SK-N-SH (cell line): ENCODE measurements around the gene ISLR. TPM values are rescaled to one million over a fixed set of nuclear protein-coding genes. Genes with fewer than 3 reads are reported as not detected.
A peak's percentile ranks its signal among the peaks of the same experiment; 100 is the strongest.

ENCODE experiments used
- CTCF ChIA-PET: fragments of 300-600, 350-600 bp; formaldehyde crosslinking; extraction: SDS; loops from one replicate; lab custom pipeline; 2021; lab: Yijun Ruan, JAX
- POLR2A ChIA-PET: fragments of 350-600 bp; sonication (Branson Sonifier 250); formaldehyde crosslinking; extraction: SDS; loops from one replicate; lab custom pipeline; 2020; ENCODE audit warnings: antibody characterized with exemption, inconsistent platforms; lab: Yijun Ruan, JAX
- DNase-seq: peaks from one replicate; pipeline ENCODE4 v3.0.0; 2012
- H2AFZ ChIP-seq: fragments of 200-600 bp; sonication (generic); 2 replicates; pipeline ENCODE4 v1.8.1; 2016; ENCODE audit warnings: antibody characterized with exemption, mild to moderate bottlenecking, low read depth
- H3F3A ChIP-seq: fragments of 200-600 bp; sonication (generic); replicated peaks from 2 replicates; pipeline ENCODE3; 2016; ENCODE audit warnings: antibody characterized with exemption, mild to moderate bottlenecking; ENCODE audit not compliant: insufficient read depth
- H3K27ac ChIP-seq, 2 experiments: fragments of 200-500 bp in 1 of 2; fragments of 200-600 bp in 1 of 2; sonication (Bioruptor generic) in 1 of 2; sonication (generic), shearing (Covaris generic) in 1 of 2; 2 replicates each; pipeline versions ENCODE4 v1.5.1 to v1.6.1; 2014 to 2016; ENCODE audit warnings: low read depth in 2 of 2, inconsistent platforms in 1 of 2, low read length in 1 of 2, mild to moderate bottlenecking in 1 of 2, mixed read lengths in 1 of 2
- H3K27me3 ChIP-seq: fragments of 200-600 bp; sonication (generic), shearing (Covaris generic); 2 replicates; pipeline ENCODE4 v1.6.1; 2016; ENCODE audit warnings: mixed run types; ENCODE audit not compliant: insufficient read depth
- H3K36me3 ChIP-seq, 2 experiments: fragments of 200-500 bp in 1 of 2; fragments of 200-600 bp in 1 of 2; sonication (Bioruptor generic) in 1 of 2; sonication (generic) in 1 of 2; replicated peaks in 1 of 2; 2 replicates each; pipeline versions ENCODE3 to v1.5.1; 2014 to 2016; ENCODE audit warnings: low read length in 1 of 2, mild to moderate bottlenecking in 1 of 2; ENCODE audit not compliant: insufficient read depth in 2 of 2, control insufficient read depth in 1 of 2
- H3K4me1 ChIP-seq, 2 experiments: fragments of 200-500 bp in 1 of 2; fragments of 200-600 bp in 1 of 2; sonication (Bioruptor generic) in 1 of 2; sonication (generic), shearing (Covaris generic) in 1 of 2; 2 replicates each; pipeline versions ENCODE4 v1.5.1 to v1.6.1; 2014 to 2016; ENCODE audit warnings: low read depth in 1 of 2, low read length in 1 of 2, mixed run types in 1 of 2; ENCODE audit not compliant: insufficient read depth in 2 of 2, control insufficient read depth in 1 of 2
- H3K4me2 ChIP-seq: fragments of 200-600 bp; sonication (generic), shearing (Covaris generic); 2 replicates; pipeline ENCODE4 v1.6.1; 2017; ENCODE audit warnings: mixed run types
- H3K4me3 ChIP-seq, 2 experiments: fragments of 200-500 bp in 1 of 2; fragments of 200-600 bp in 1 of 2; sonication (Bioruptor generic) in 1 of 2; sonication (generic), shearing (Covaris generic) in 1 of 2; 2 replicates each; pipeline versions ENCODE4 v1.5.1 to v1.8.1; 2014 to 2016; ENCODE audit warnings: low read depth in 2 of 2, inconsistent platforms in 1 of 2, low read length in 1 of 2, mild to moderate bottlenecking in 1 of 2, mixed read lengths in 1 of 2, moderate library complexity in 1 of 2
- H3K79me2 ChIP-seq: fragments of 200-600 bp; sonication (generic); 2 replicates; pipeline ENCODE4 v1.8.1; 2017; ENCODE audit warnings: mild to moderate bottlenecking; ENCODE audit not compliant: insufficient read depth
- H3K9ac ChIP-seq: fragments of 200-600 bp; sonication (generic); 2 replicates; pipeline ENCODE4 v1.6.1; 2017; ENCODE audit warnings: mixed run types
- H3K9me2 ChIP-seq: fragments of 200-600 bp; sonication (generic); 2 replicates; pipeline ENCODE4 v1.6.1; 2017; ENCODE audit warnings: mixed run types
- H3K9me3 ChIP-seq: fragments of 200-600 bp; sonication (generic); 2 replicates; pipeline ENCODE4 v1.6.1; 2017; ENCODE audit warnings: mixed run types, mild to moderate bottlenecking, moderate library complexity
- H4K20me1 ChIP-seq: fragments of 200-600 bp; sonication (generic); 2 replicates; pipeline ENCODE4 v1.6.1; 2017; ENCODE audit warnings: mild to moderate bottlenecking, mixed run types; ENCODE audit not compliant: insufficient read depth
- CHD2 ChIP-seq: fragments of 150-350 bp; IDR thresholded peaks from 2 replicates; pipeline ENCODE4 v1.6.1; 2018; ENCODE audit warnings: low read length; ENCODE audit not compliant: partially characterized antibody
- EP300 ChIP-seq, 2 experiments: IDR thresholded peaks; 2 replicates each; pipeline versions ENCODE4 v1.4.0 to v1.6.1; 2012; ENCODE audit warnings: borderline replicate concordance in 1 of 2, low read depth in 1 of 2, low read length in 1 of 2
- EZH2phosphoT487 ChIP-seq: fragments of 200-600 bp; sonication (generic); IDR thresholded peaks from 2 replicates; pipeline ENCODE4 v1.6.1; 2017; ENCODE audit warnings: low read depth, mixed run types, mild to moderate bottlenecking, antibody characterized with exemption, moderate library complexity, borderline replicate concordance
- FOSL2 ChIP-seq: IDR thresholded peaks from 2 replicates; pipeline ENCODE4 v1.4.0; 2012; ENCODE audit warnings: low read depth, mild to moderate bottlenecking, moderate library complexity, borderline replicate concordance
- GATA2 ChIP-seq: sonication (generic); formaldehyde crosslinking; IDR thresholded peaks from 2 replicates; pipeline ENCODE4 v1.5.0; 2020; ENCODE audit warnings: mild to moderate bottlenecking, missing genetic modification reagents
- JUND ChIP-seq: IDR thresholded peaks from 2 replicates; pipeline ENCODE4 v1.4.0; 2012
- NFIC ChIP-seq: IDR thresholded peaks from 2 replicates; pipeline ENCODE4 v1.4.0; 2012; ENCODE audit warnings: borderline replicate concordance
- POLR2AphosphoS5 ChIP-seq: IDR thresholded peaks from 2 replicates; pipeline ENCODE4 v1.6.1; 2012; ENCODE audit warnings: low read depth, low read length
- RXRA ChIP-seq: IDR thresholded peaks from 2 replicates; pipeline ENCODE4 v1.4.0; 2012; ENCODE audit warnings: low read depth, mild to moderate bottlenecking, borderline replicate concordance
- SIN3A ChIP-seq: IDR thresholded peaks from 2 replicates; pipeline ENCODE4 v1.6.1; 2012; ENCODE audit warnings: low read depth, mild to moderate bottlenecking, low read length, moderate library complexity, borderline replicate concordance
- TCF12 ChIP-seq: IDR thresholded peaks from 2 replicates; pipeline ENCODE4 v1.4.0; 2012
- YY1 ChIP-seq: IDR thresholded peaks from 2 replicates; pipeline ENCODE4 v1.4.0; 2012; ENCODE audit warnings: low read depth, mild to moderate bottlenecking
- WGBS: methylation state at CpG from one replicate; pipeline ENCODE4 v1.1.6; 2017; ENCODE audit warnings: low lambda C conversion rate; 5-methylcytosine and 5-hydroxymethylcytosine counted together
- polyA plus RNA-seq, 3 experiments: library from polyadenylated mRNA; depleted of rRNA; stranded (reverse); fragments of >200 nt; gene quantifications; 2 replicates each; pipeline ENCODE4 v1.2.3, GENCODE V29; 2012
- TF ChIP-seq, protein P1 (sequence below): IDR thresholded peaks from 2 replicates; pipeline ENCODE4; 2012
- TF ChIP-seq, protein P2 (sequence below): IDR thresholded peaks from 2 replicates; pipeline ENCODE4 v1.6.1; 2012; ENCODE audit warnings: mild to moderate bottlenecking, low read depth, low read length, moderate library complexity

ISLR gene
- polyA plus RNA-seq, 1 of the 3 experiments (the other 2 are of a cell fraction): 7.3 TPM

DNA sequence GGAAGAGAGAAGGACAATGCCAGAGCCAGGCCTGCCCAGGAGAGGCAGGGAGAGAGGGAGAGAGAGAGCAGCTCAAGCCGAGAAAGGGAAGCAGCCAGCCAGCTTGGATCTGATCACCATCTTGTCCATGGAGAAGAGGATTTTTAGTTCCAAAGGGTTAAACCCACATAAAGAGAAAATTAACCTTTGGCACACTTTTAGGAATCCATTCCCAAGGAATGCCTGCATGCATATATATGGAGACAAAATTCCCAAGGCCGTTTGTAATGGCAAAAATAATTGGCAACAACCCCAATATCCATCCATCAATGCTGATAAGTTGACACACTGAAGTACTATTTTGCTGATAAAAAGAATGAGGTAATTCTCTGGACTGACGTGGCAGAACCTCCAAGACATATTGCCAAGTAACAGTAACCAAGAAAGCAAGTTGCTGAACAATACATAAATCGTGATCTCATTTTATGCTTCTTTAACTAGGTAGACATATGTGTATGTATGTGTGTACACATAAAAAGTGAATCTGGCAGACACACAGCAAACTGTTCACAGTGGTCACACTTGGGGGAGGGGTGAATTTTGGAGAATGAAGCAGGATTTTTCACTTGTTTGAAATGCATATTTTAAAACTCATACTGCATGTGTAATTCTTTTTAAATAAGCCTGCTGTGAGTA, 36.6 kb downstream of the ISLR start:
- 26% methylated on average over 4 of the region's 4 CpGs for WGBS
- CTCF ChIA-PET: interaction anchor here (0.7 to 1.2 kb wide), 5 partner anchors 10 to 166 kb away, joined by 3 to 6 read pairs (median 3); no protein-coding TSS in a partner anchor
- Histone ChIP-seq H3K79me2 (no peaks in the 10 kb centered on the region), H3K9me3 (no peaks in the 10 kb centered on the region), H3K9me2 (no peaks in the 10 kb centered on the region), H3K27ac (peak overlapping the region; percentile 61 to 82), H3K27me3 (no peaks in the 10 kb centered on the region), H3K4me2 (peak overlapping the region; percentile 17), H3K36me3 (no peaks in the 10 kb centered on the region), H3K9ac (peak overlapping the region; percentile 55), H3K4me3 (no peak overlapping the region), H2AFZ (no peak overlapping the region), H3K4me1 (peaks cover 25 to 53% of the 10 kb centered on the region in 2 experiments)
- DNase-seq: no peak
- POLR2A ChIA-PET: interaction anchor here (1.2 kb wide), 1 partner anchor 12 kb away, joined by 6 read pairs; no protein-coding TSS in a partner anchor
- TF ChIP-seq NFIC: peak; percentile 91
- no peak for TF ChIP-seq CHD2
- TF ChIP-seq RXRA: no peak
- peak in 1 of 2 experiments; percentile 38; a peak in 1 of 4 replicates for TF ChIP-seq EP300 (IDR thresholded peaks at IDR 0.05; ENCODE audit: borderline replicate concordance in 1 of 2, low read depth in 1 of 2, low read length in 1 of 2)
- no peak for TF ChIP-seq GATA2 (CRISPR knock-in tag)
- TF ChIP-seq TCF12: peak; percentile 74
- no peak for TF ChIP-seq SIN3A
- TF ChIP-seq FOSL2: peak; percentile 54; the same call in 1 of the 2 replicates
- TF ChIP-seq, protein P1, sequence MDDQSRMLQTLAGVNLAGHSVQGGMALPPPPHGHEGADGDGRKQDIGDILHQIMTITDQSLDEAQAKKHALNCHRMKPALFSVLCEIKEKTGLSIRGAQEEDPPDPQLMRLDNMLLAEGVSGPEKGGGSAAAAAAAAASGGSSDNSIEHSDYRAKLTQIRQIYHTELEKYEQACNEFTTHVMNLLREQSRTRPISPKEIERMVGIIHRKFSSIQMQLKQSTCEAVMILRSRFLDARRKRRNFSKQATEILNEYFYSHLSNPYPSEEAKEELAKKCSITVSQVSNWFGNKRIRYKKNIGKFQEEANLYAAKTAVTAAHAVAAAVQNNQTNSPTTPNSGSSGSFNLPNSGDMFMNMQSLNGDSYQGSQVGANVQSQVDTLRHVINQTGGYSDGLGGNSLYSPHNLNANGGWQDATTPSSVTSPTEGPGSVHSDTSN: peak; percentile 94
- TF ChIP-seq POLR2AphosphoS5: no peak
- peak; percentile 80 for TF ChIP-seq JUND
- no peak for TF ChIP-seq YY1
- TF ChIP-seq, protein P2, sequence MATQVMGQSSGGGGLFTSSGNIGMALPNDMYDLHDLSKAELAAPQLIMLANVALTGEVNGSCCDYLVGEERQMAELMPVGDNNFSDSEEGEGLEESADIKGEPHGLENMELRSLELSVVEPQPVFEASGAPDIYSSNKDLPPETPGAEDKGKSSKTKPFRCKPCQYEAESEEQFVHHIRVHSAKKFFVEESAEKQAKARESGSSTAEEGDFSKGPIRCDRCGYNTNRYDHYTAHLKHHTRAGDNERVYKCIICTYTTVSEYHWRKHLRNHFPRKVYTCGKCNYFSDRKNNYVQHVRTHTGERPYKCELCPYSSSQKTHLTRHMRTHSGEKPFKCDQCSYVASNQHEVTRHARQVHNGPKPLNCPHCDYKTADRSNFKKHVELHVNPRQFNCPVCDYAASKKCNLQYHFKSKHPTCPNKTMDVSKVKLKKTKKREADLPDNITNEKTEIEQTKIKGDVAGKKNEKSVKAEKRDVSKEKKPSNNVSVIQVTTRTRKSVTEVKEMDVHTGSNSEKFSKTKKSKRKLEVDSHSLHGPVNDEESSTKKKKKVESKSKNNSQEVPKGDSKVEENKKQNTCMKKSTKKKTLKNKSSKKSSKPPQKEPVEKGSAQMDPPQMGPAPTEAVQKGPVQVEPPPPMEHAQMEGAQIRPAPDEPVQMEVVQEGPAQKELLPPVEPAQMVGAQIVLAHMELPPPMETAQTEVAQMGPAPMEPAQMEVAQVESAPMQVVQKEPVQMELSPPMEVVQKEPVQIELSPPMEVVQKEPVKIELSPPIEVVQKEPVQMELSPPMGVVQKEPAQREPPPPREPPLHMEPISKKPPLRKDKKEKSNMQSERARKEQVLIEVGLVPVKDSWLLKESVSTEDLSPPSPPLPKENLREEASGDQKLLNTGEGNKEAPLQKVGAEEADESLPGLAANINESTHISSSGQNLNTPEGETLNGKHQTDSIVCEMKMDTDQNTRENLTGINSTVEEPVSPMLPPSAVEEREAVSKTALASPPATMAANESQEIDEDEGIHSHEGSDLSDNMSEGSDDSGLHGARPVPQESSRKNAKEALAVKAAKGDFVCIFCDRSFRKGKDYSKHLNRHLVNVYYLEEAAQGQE: no peak
- no peak for TF ChIP-seq EZH2phosphoT487
- TF ChIP-seq, all 33 proteins: peak for 6
- Histone ChIP-seq H4K20me1 (no peaks in the 10 kb centered on the region), H3F3A (peaks cover 18% of the 10 kb centered on the region)
